ENCODE data around the gene EFCC1. TPM values are rescaled to one million over a fixed set of nuclear protein-coding genes. Genes with fewer than 3 reads are reported as not detected.

EFCC1 gene
- total and polyA plus RNA-seq, 2 donors from 2014 or later = 2.4 to 3.7 TPM

DNA sequence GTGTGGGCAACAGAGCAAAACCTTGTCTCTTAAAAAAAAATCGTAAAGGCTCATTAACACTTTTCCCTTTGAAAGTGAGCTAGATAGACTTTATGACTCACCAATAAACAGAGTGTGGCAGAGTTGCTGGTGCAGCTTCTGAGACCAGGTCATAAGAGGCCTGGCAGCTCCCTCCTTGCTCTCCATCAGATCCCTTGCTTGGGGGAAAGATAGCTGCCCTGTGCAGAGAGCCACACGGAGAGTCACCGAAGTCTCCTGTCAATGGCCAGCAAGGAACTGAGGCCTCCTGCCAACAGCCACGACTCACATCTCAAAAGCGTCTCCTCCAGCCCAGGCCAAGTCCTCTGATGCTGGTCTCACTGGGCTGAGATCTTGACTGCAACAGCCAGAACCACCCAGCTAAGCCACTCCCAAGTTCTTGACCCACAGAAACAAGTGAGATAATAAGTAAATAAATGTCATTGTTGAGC is 50.8 kb downstream of the EFCC1 start:
- no peak for FAIRE-seq
- intact Hi-C loops (cut with DNase I) = no loop called here
- peak in 2 of 5 donors; percentile 73 to 75 for DNase-seq
- peaks cover 0 to 3% (median 0%) of the 10 kb centered on the region in 3 donors for H3K9me3 ChIP-seq (ENCODE audit: control insufficient read depth in 2 of 3, insufficient read depth in 1 of 3, low read length in 3 of 3)
- no peaks in the 10 kb centered on the region for H3K36me3 ChIP-seq (ENCODE audit: control insufficient read depth in 2 of 3, insufficient read depth in 3 of 3, low read length in 3 of 3)
- TF ChIP-seq, protein P1, sequence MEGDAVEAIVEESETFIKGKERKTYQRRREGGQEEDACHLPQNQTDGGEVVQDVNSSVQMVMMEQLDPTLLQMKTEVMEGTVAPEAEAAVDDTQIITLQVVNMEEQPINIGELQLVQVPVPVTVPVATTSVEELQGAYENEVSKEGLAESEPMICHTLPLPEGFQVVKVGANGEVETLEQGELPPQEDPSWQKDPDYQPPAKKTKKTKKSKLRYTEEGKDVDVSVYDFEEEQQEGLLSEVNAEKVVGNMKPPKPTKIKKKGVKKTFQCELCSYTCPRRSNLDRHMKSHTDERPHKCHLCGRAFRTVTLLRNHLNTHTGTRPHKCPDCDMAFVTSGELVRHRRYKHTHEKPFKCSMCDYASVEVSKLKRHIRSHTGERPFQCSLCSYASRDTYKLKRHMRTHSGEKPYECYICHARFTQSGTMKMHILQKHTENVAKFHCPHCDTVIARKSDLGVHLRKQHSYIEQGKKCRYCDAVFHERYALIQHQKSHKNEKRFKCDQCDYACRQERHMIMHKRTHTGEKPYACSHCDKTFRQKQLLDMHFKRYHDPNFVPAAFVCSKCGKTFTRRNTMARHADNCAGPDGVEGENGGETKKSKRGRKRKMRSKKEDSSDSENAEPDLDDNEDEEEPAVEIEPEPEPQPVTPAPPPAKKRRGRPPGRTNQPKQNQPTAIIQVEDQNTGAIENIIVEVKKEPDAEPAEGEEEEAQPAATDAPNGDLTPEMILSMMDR (IDR thresholded peaks at IDR 0.05; ENCODE audit: borderline replicate concordance, extremely low read depth, insufficient read depth) = no peak
- H3K27me3 ChIP-seq (ENCODE audit: control insufficient read depth, insufficient read depth, low read length) = no peaks in the 10 kb centered on the region
- peaks cover 0 to 15% (median 4%) of the 10 kb centered on the region in 3 donors for H3K4me1 ChIP-seq (ENCODE audit: control insufficient read depth in 2 of 3, insufficient read depth in 2 of 3, low read depth in 1 of 3, low read length in 3 of 3)
- no peak overlapping the region for H3K9ac ChIP-seq (ENCODE audit: low read length in 3 of 3)
- H3K27ac ChIP-seq (ENCODE audit: low read depth in 2 of 2, low read length in 2 of 2) = no peak overlapping the region
- no peak overlapping the region for H3K4me3 ChIP-seq (ENCODE audit: low read length in 3 of 3)

DNA sequence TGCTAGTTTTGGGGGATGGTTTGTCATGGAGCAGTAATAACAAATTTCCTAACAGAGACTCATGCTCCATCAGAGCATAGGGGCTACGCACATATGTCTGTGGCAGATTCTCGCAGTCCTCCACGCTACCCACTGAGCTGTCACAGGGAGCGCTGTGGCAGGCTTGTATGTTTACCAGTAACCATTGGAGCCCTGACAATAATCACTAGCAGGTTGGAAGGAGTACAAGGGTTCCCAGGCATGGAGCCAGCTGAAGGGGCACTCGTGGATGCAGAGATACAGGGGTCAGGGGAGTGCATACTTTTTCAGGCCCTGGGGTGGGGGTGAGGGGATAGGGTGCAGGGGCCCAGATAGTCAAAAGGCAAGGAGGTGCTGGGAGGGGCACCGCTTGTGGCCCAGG is 51.6 kb downstream of the EFCC1 start:
- Histone ChIP-seq H3K9me3 (ENCODE audit: control insufficient read depth in 2 of 3, insufficient read depth in 1 of 3, low read length in 3 of 3) (peaks cover 0 to 3% (median 0%) of the 10 kb centered on the region in 3 donors), H3K27ac (ENCODE audit: low read depth in 2 of 2, low read length in 2 of 2) (peak overlapping the region in 1 of 2 donors; percentile 3), H3K4me3 (ENCODE audit: low read length in 3 of 3) (no peak overlapping the region), H3K9ac (ENCODE audit: low read length in 3 of 3) (no peak overlapping the region), H3K36me3 (ENCODE audit: control insufficient read depth in 2 of 3, insufficient read depth in 3 of 3, low read length in 3 of 3) (no peaks in the 10 kb centered on the region), H3K27me3 (ENCODE audit: control insufficient read depth, insufficient read depth, low read length) (no peaks in the 10 kb centered on the region), H3K4me1 (ENCODE audit: control insufficient read depth in 2 of 3, insufficient read depth in 2 of 3, low read depth in 1 of 3, low read length in 3 of 3) (peaks cover 0 to 15% (median 4%) of the 10 kb centered on the region in 3 donors)
- FAIRE-seq (no peak), DNase-seq (peak in 3 of 5 donors; percentile 31 to 54 (median 36))
- intact Hi-C loops (cut with DNase I) = no loop called here
- TF ChIP-seq, protein P1 (IDR thresholded peaks at IDR 0.05; ENCODE audit: borderline replicate concordance, extremely low read depth, insufficient read depth) = no peak

DNA sequence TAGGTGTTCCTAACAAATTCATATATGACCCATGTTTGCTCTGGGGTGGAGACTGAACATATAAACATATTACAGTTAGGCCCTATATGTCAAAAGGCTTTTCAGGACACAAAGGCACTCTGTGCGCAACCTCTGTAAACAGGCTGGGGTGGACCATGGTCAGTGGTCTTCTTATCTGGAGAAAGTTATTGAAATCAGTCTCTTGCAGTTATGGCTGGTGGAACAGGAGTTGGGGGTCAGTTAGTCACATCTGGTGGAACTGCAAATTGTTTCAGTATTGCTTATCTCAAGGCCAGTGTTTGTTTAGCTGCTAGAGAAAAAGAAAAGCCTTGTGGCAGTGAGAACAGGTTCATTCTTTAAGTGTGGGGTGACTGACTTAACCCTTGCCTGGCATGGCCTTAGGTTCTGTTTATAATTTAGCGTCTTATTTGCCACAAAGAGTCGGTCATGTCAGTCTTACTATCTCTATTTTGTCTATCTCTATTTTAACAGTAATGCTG is 53.6 kb downstream of the EFCC1 start:
- H3K9me3 ChIP-seq (ENCODE audit: control insufficient read depth in 2 of 3, insufficient read depth in 1 of 3, low read length in 3 of 3) = no peaks in the 10 kb centered on the region
- TF ChIP-seq, protein P1 (IDR thresholded peaks at IDR 0.05; ENCODE audit: borderline replicate concordance, extremely low read depth, insufficient read depth) = no peak
- peaks cover 0 to 15% (median 6%) of the 10 kb centered on the region in 3 donors for H3K4me1 ChIP-seq (ENCODE audit: control insufficient read depth in 2 of 3, insufficient read depth in 2 of 3, low read depth in 1 of 3, low read length in 3 of 3)
- no peaks in the 10 kb centered on the region for H3K36me3 ChIP-seq (ENCODE audit: control insufficient read depth in 2 of 3, insufficient read depth in 3 of 3, low read length in 3 of 3)
- H3K27ac ChIP-seq (ENCODE audit: low read depth in 2 of 2, low read length in 2 of 2) = no peak overlapping the region
- H3K4me3 ChIP-seq (ENCODE audit: low read length in 3 of 3) = no peak overlapping the region
- H3K27me3 ChIP-seq (ENCODE audit: control insufficient read depth, insufficient read depth, low read length) = no peaks in the 10 kb centered on the region
- no peak for DNase-seq
- FAIRE-seq = no peak
- intact Hi-C loops (cut with DNase I) = no loop called here
- no peak overlapping the region for H3K9ac ChIP-seq (ENCODE audit: low read length in 3 of 3)
